CD14-positive monocyte (primary cell): ENCODE measurements around the gene TEN1. TPM values are rescaled to one million over a fixed set of nuclear protein-coding genes. Genes with fewer than 3 reads are reported as not detected.

Experiments used
- DNase-seq, 3 donors: peaks; one replicate each; pipeline ENCODE4 v3.0.0-alpha.2; 2011 to 2022
- H2AFZ ChIP-seq: 2 replicates; pipeline ENCODE4 v1.6.0; 2012; ENCODE audit warnings: mild to moderate bottlenecking, low read depth, low read length, inconsistent platforms; ENCODE audit not compliant: insufficient read depth, poor library complexity, severe bottlenecking
- H3K27ac ChIP-seq, 2 donors: 1 replicate in 1 of 2; 2 replicates in 1 of 2; pipeline ENCODE4 v1.5.1; 2012 to 2013; ENCODE audit warnings: low read length in 2 of 2, control low read depth in 1 of 2, inconsistent platforms in 1 of 2, low read depth in 1 of 2, mild to moderate bottlenecking in 1 of 2
- H3K27me3 ChIP-seq, 2 donors: one replicate each; pipeline versions ENCODE4 v1.6.0 to v1.6.1; 2011 to 2013; ENCODE audit warnings: low read length in 2 of 2; ENCODE audit not compliant: control insufficient read depth in 2 of 2, insufficient read depth in 2 of 2
- H3K36me3 ChIP-seq, 2 donors: replicated peaks in 1 of 2; 1 replicate in 1 of 2; 2 replicates in 1 of 2; pipeline versions ENCODE4 v1.5.1 to v1.6.1; 2012 to 2013; ENCODE audit warnings: low read length in 2 of 2, control low read depth in 1 of 2, inconsistent platforms in 1 of 2, mild to moderate bottlenecking in 1 of 2; ENCODE audit not compliant: insufficient read depth in 2 of 2, control insufficient read depth in 1 of 2
- H3K4me1 ChIP-seq, 2 donors: 1 replicate in 1 of 2; 2 replicates in 1 of 2; pipeline versions ENCODE4 v1.5.1 to v1.6.1; 2012 to 2013; ENCODE audit warnings: low read length in 2 of 2, control low read depth in 1 of 2, inconsistent platforms in 1 of 2, mild to moderate bottlenecking in 1 of 2, moderate library complexity in 1 of 2; ENCODE audit not compliant: insufficient read depth in 2 of 2, control insufficient read depth in 1 of 2
- H3K4me2 ChIP-seq: replicated peaks from 2 replicates; pipeline ENCODE3; 2012; ENCODE audit warnings: low read length, moderate library complexity, mild to moderate bottlenecking; ENCODE audit not compliant: poor library complexity, severe bottlenecking; ENCODE audit errors: extremely low read depth
- H3K4me3 ChIP-seq, 3 experiments: fragments of 200-600 bp in 1 of 3; sonication (generic) in 1 of 3; replicated peaks in 1 of 3; 1 replicate in 2 of 3; 2 replicates in 1 of 3; pipeline ENCODE4 v1.5.1; 2011 to 2013; ENCODE audit warnings: low read length in 3 of 3, mild to moderate bottlenecking in 3 of 3, control low read depth in 2 of 3, low read depth in 2 of 3, inconsistent platforms in 1 of 3, moderate library complexity in 1 of 3
- H3K79me2 ChIP-seq: 2 replicates; pipeline ENCODE4 v1.6.0; 2012; ENCODE audit warnings: mild to moderate bottlenecking, control low read depth, inconsistent platforms, low read length, moderate library complexity; ENCODE audit not compliant: insufficient read depth
- H3K9ac ChIP-seq: 2 replicates; pipeline ENCODE4 v1.6.0; 2017; ENCODE audit warnings: low read length, mild to moderate bottlenecking; ENCODE audit not compliant: insufficient read depth, poor library complexity, severe bottlenecking
- H3K9me3 ChIP-seq, 2 donors: replicated peaks in 1 of 2; 1 replicate in 1 of 2; 2 replicates in 1 of 2; pipeline versions ENCODE4 v1.5.1 to v1.6.1; 2012 to 2013; ENCODE audit warnings: low read length in 2 of 2, control low read depth in 1 of 2; ENCODE audit not compliant: control insufficient read depth in 1 of 2, insufficient read depth in 1 of 2
- H4K20me1 ChIP-seq: 2 replicates; pipeline ENCODE4 v1.6.0; 2012; ENCODE audit warnings: mild to moderate bottlenecking, low read length, control low read depth, moderate library complexity; ENCODE audit not compliant: insufficient read depth
- H3K27ac Mint-ChIP-seq, 7 donors: one replicate each; pipeline ENCODE4 v1.8.0; 2020; ENCODE audit warnings: mild to moderate bottlenecking in 7 of 7, mixed read lengths in 7 of 7, moderate library complexity in 6 of 7, inconsistent platforms in 2 of 7
- H3K27me3 Mint-ChIP-seq, 3 donors: one replicate each; pipeline ENCODE4 v1.8.0; 2021 to 2022; ENCODE audit warnings: low read depth in 3 of 3, mild to moderate bottlenecking in 3 of 3, mixed read lengths in 3 of 3, moderate library complexity in 3 of 3, inconsistent platforms in 1 of 3
- H3K36me3 Mint-ChIP-seq, 2 donors: one replicate each; pipeline ENCODE4 v1.8.0; 2020; ENCODE audit warnings: mixed read lengths in 2 of 2, inconsistent platforms in 1 of 2, mild to moderate bottlenecking in 1 of 2
- H3K4me1 Mint-ChIP-seq: one replicate; pipeline ENCODE4 v1.8.0; 2020; ENCODE audit warnings: mild to moderate bottlenecking, mixed read lengths
- H3K4me3 Mint-ChIP-seq, 2 donors: one replicate each; pipeline ENCODE4 v1.8.0; 2020; ENCODE audit warnings: mild to moderate bottlenecking in 2 of 2, mixed read lengths in 2 of 2, moderate library complexity in 1 of 2
- H3K9me3 Mint-ChIP-seq, 7 donors: one replicate each; pipeline ENCODE4 v1.8.0; 2020 to 2022; ENCODE audit warnings: mixed read lengths in 7 of 7, mild to moderate bottlenecking in 6 of 7, moderate library complexity in 6 of 7, inconsistent platforms in 2 of 7
- WGBS: methylation state at CpG from one replicate; pipeline ENCODE4 v1.1.5; 2013; ENCODE audit warnings: missing lambda C conversion rate; ENCODE audit not compliant: insufficient coverage; 5-methylcytosine and 5-hydroxymethylcytosine counted together
- intact Hi-C, 2 donors: fragments of 100-400 bp; cut with micrococcal nuclease; formaldehyde crosslinking; loops; one replicate each; pipeline versions ENCODE4 v1.15.0 to v1.15.1; 2023
- polyA plus RNA-seq, 3 donors: library from polyadenylated mRNA; depleted of rRNA in 1 of 3; unstranded in 2 of 3; stranded (reverse) in 1 of 3; fragments of 300-500 nt in 2 of 3; fragments of >200 nt in 1 of 3; fragmentation: Illumina TruSeq in 2 of 3; gene quantifications; 1 replicate in 2 of 3; 2 replicates in 1 of 3; pipeline ENCODE4 v1.2.3, GENCODE V29; 2012 to 2021
- TF ChIP-seq, protein P1 (sequence below): fragments of 200-600 bp; IDR thresholded peaks from one replicate; pipeline ENCODE4 v1.8.0; 2022; ENCODE audit warnings: antibody characterized with exemption, mild to moderate bottlenecking

Gene TEN1
- polyA plus RNA-seq, 3 donors = 22.4 to 37.2 (median 31.3) TPM

- H3K9me3 Mint-ChIP-seq = peaks cover 0 to 6% (median 0%) of the 10 kb centered on the region in 7 donors
- Histone ChIP-seq H2AFZ (no peak overlapping the region), H4K20me1 (no peaks in the 10 kb centered on the region), H3K9ac (no peak overlapping the region), H3K4me2 (no peak overlapping the region), H3K79me2 (no peaks in the 10 kb centered on the region), H3K4me3 (no peak overlapping the region), H3K27ac (no peak overlapping the region), H3K36me3 (no peaks in the 10 kb centered on the region), H3K4me1 (peaks cover 2 to 3% of the 10 kb centered on the region in 2 donors), H3K9me3 (no peaks in the 10 kb centered on the region), H3K27me3 (peaks cover 0 to under 1% of the 10 kb centered on the region in 2 donors)
- H3K4me3 Mint-ChIP-seq = no peak overlapping the region
- no peaks in the 10 kb centered on the region for H3K36me3 Mint-ChIP-seq
- peaks cover 12% of the 10 kb centered on the region for H3K4me1 Mint-ChIP-seq
- H3K27ac Mint-ChIP-seq = no peak overlapping the region
- peaks cover 5 to 34% (median 9%) of the 10 kb centered on the region in 3 donors for H3K27me3 Mint-ChIP-seq
- 100% methylated on average over 1 of the region's 9 CpGs for WGBS
- intact Hi-C loops = no loop called here
- DNase-seq = no peak
- TF ChIP-seq, protein P1, sequence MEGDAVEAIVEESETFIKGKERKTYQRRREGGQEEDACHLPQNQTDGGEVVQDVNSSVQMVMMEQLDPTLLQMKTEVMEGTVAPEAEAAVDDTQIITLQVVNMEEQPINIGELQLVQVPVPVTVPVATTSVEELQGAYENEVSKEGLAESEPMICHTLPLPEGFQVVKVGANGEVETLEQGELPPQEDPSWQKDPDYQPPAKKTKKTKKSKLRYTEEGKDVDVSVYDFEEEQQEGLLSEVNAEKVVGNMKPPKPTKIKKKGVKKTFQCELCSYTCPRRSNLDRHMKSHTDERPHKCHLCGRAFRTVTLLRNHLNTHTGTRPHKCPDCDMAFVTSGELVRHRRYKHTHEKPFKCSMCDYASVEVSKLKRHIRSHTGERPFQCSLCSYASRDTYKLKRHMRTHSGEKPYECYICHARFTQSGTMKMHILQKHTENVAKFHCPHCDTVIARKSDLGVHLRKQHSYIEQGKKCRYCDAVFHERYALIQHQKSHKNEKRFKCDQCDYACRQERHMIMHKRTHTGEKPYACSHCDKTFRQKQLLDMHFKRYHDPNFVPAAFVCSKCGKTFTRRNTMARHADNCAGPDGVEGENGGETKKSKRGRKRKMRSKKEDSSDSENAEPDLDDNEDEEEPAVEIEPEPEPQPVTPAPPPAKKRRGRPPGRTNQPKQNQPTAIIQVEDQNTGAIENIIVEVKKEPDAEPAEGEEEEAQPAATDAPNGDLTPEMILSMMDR = no peak
These were observed 45.3 kb downstream of the TEN1 start for GRCh38 chr17:76024353-76024752.

DNA sequence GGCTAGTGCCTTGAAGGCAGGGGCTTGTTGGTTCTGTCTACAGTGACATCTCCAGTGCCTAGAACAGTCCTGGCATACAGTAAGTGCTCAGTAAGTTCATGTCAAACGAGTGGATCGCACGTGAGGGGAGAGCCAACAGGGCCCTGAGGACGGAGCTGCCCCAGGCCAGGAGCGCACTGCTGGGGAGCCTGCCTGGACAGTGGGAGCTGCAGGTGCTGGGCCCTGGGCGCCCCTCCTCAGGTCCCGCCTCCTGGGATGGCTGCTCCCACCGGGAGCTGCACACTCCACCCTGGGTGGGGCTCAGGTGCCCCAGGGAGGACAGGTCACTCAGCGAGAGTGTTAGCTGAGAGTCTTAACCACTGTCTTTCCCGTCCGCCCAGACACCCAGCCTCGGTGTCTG, 46.3 kb downstream of the TEN1 start:
- TF ChIP-seq, protein P1 = no peak
- no peak overlapping the region for H3K4me3 Mint-ChIP-seq
- Histone ChIP-seq H3K27ac (no peak overlapping the region), H3K27me3 (peaks cover 0 to 2% of the 10 kb centered on the region in 2 donors), H3K9me3 (no peaks in the 10 kb centered on the region), H3K4me2 (no peak overlapping the region), H3K36me3 (no peaks in the 10 kb centered on the region), H2AFZ (no peak overlapping the region), H3K9ac (no peak overlapping the region), H3K4me1 (peaks cover 7 to 10% of the 10 kb centered on the region in 2 donors), H3K4me3 (no peak overlapping the region), H4K20me1 (no peaks in the 10 kb centered on the region), H3K79me2 (no peaks in the 10 kb centered on the region)
- peaks cover 0 to 6% (median 0%) of the 10 kb centered on the region in 7 donors for H3K9me3 Mint-ChIP-seq
- H3K27ac Mint-ChIP-seq = peak overlapping the region in 1 of 7 donors; percentile 53
- no peaks in the 10 kb centered on the region for H3K36me3 Mint-ChIP-seq
- 96% methylated on average over 12 of the region's 12 CpGs for WGBS
- H3K4me1 Mint-ChIP-seq = peaks cover 20% of the 10 kb centered on the region
- intact Hi-C loops = no loop called here
- peaks cover 9 to 39% (median 11%) of the 10 kb centered on the region in 3 donors for H3K27me3 Mint-ChIP-seq
- no peak for DNase-seq
